LNCAP (cell line): Measurements from ENCODE around the gene POLR3GL.

Experiments used
- CTCF ChIP-seq: fragments of 450-650 bp; IDR thresholded peaks from 2 replicates; pipeline ENCODE4 v1.5.1; 2017; ENCODE audit warnings: mild to moderate bottlenecking

Gene POLR3GL

GRCh38 chr1:145979746-145980456, 15.4 kb downstream of the POLR3GL start:
- no peak for TF ChIP-seq CTCF

GRCh38 chr1:145980457-145980994, 16.0 kb downstream of the POLR3GL start:
- no peak for TF ChIP-seq CTCF

GRCh38 chr1:145982010-145982723, 17.7 kb downstream of the POLR3GL start:
- no peak for TF ChIP-seq CTCF

GRCh38 chr1:145983206-145983675, 18.8 kb downstream of the POLR3GL start:
- no peak for TF ChIP-seq CTCF

GRCh38 chr1:145983960-145984830, 19.7 kb downstream of the POLR3GL start:
- no peak for TF ChIP-seq CTCF

- no peak for TF ChIP-seq CTCF
Observed at GRCh38 chr1:145985129-145985501, 20.6 kb downstream of the POLR3GL start.
